A549 (cell line): Measurements from ENCODE around the gene MYBPHL. TPM values are rescaled to one million over a fixed set of nuclear protein-coding genes. Genes with fewer than 3 reads are reported as not detected.

Source experiments
- ATAC-seq, 2 experiments: fragments of 200-7000 bp in 1 of 2; fragments of >200 bp in 1 of 2; cut with Nextera tagmentation in 1 of 2; cut with Tn5 transposase in 1 of 2; 3 replicates each; pipeline versions ENCODE4 v1.8.0 to v1.9.1; 2018 to 2020; ENCODE audit warnings: mild to moderate bottlenecking in 1 of 2, moderate library complexity in 1 of 2
- CTCF ChIA-PET: fragments of 300-600 bp; sonication (Branson Sonifier 250); formaldehyde crosslinking; extraction: SDS; loops from one replicate; lab custom pipeline; 2021; ENCODE audit warnings: antibody characterized with exemption, inconsistent platforms; lab: Yijun Ruan, JAX
- POLR2A ChIA-PET: fragments of 350-600 bp; formaldehyde crosslinking; extraction: SDS; loops from one replicate; lab custom pipeline; 2021; ENCODE audit warnings: antibody characterized with exemption, inconsistent platforms; lab: Yijun Ruan, JAX
- DNase-seq, 2 experiments: peaks; one replicate each; pipeline versions ENCODE4 v3.0.0 to v3.0.0-alpha.2; 2011 to 2016; ENCODE audit warnings: low read depth in 1 of 2, low spot score in 1 of 2
- FAIRE-seq: peaks from 2 replicates; lab custom pipeline; 2011; peaks lifted over from hg19 to GRCh38; lab: Jason Lieb, UNC
- H3K27ac ChIP-seq, 2 experiments: fragments of >200 bp; sonication (Bioruptor Twin); formaldehyde crosslinking; 3 replicates each; pipeline ENCODE4 v1.5.1; 2016 to 2017
- H3K4me1 ChIP-seq: fragments of >200 bp; sonication (Bioruptor Twin); formaldehyde crosslinking; 3 replicates; pipeline ENCODE4 v1.6.1; 2016
- H3K4me2 ChIP-seq: fragments of >200 bp; sonication (Bioruptor Twin); formaldehyde crosslinking; 3 replicates; pipeline ENCODE4 v1.6.1; 2016
- H3K4me3 ChIP-seq: fragments of >200 bp; sonication (Bioruptor Twin); formaldehyde crosslinking; 3 replicates; pipeline ENCODE4 v1.5.1; 2016
- H3K9me3 ChIP-seq: fragments of >200 bp; sonication (Bioruptor Twin); formaldehyde crosslinking; 3 replicates; pipeline ENCODE4 v1.6.1; 2016
- ATOH8 ChIP-seq: fragments of 250-450 bp; sonication (Bioruptor Pico); IDR thresholded peaks from 2 replicates; pipeline ENCODE4 v1.5.0; 2020; ENCODE audit warnings: low read depth, mild to moderate bottlenecking, moderate library complexity
- BCL3 ChIP-seq: fragments of >200 bp; sonication (Bioruptor Twin); formaldehyde crosslinking; IDR thresholded peaks from 3 replicates; pipeline ENCODE4 v1.6.1; 2016
- BHLHE40 ChIP-seq: IDR thresholded peaks from 2 replicates; pipeline ENCODE4 v1.6.1; 2012; ENCODE audit warnings: low read depth, low read length, inconsistent platforms
- CTCF ChIP-seq: fragments of >200 bp; sonication (Bioruptor Twin); formaldehyde crosslinking; IDR thresholded peaks from 3 replicates; pipeline ENCODE4 v1.5.1; 2016
- E2F6 ChIP-seq: IDR thresholded peaks from 2 replicates; pipeline ENCODE4 v1.6.1; 2012; ENCODE audit warnings: low read depth, borderline replicate concordance
- ESRRA ChIP-seq: fragments of 150-350 bp; IDR thresholded peaks from 2 replicates; pipeline ENCODE4 v1.6.1; 2014; ENCODE audit warnings: mild to moderate bottlenecking, low read length, borderline replicate concordance
- FOXS1 ChIP-seq: fragments of 250-450 bp; sonication (Bioruptor Pico); IDR thresholded peaks from 2 replicates; pipeline ENCODE4 v1.5.0; 2020; ENCODE audit warnings: mild to moderate bottlenecking, moderate library complexity
- GATA3 ChIP-seq: IDR thresholded peaks from 2 replicates; pipeline ENCODE4 v1.6.1; 2012; ENCODE audit warnings: borderline replicate concordance
- HEYL ChIP-seq: fragments of 250-450 bp; sonication (Bioruptor Pico); IDR thresholded peaks from 2 replicates; pipeline ENCODE4 v1.8.0; 2021; ENCODE audit warnings: mild to moderate bottlenecking, moderate library complexity
- HOXB13 ChIP-seq: fragments of 250-450 bp; sonication (Bioruptor Pico); IDR thresholded peaks from 2 replicates; pipeline ENCODE4 v1.5.0; 2020; ENCODE audit warnings: low read depth, mild to moderate bottlenecking, moderate library complexity
- HOXB5 ChIP-seq: fragments of 250-450 bp; sonication (Bioruptor Pico); IDR thresholded peaks from 2 replicates; pipeline ENCODE4 v1.5.0; 2020; ENCODE audit warnings: mild to moderate bottlenecking, moderate library complexity
- JUNB ChIP-seq: fragments of >200 bp; sonication (Bioruptor Twin); formaldehyde crosslinking; IDR thresholded peaks from 2 replicates; pipeline ENCODE4 v1.6.1; 2016
- KDM1A ChIP-seq: fragments of 200-600 bp; sonication (generic); IDR thresholded peaks from 2 replicates; pipeline ENCODE4 v1.6.1; 2016; ENCODE audit warnings: low read depth, mild to moderate bottlenecking
- MAFK ChIP-seq: fragments of 450-650 bp; IDR thresholded peaks from 2 replicates; pipeline ENCODE4 v1.6.1; 2014; ENCODE audit not compliant: partially characterized antibody
- MAX ChIP-seq: IDR thresholded peaks from 2 replicates; pipeline ENCODE4 v1.6.1; 2012
- MAZ ChIP-seq: fragments of 150-350 bp; IDR thresholded peaks from 2 replicates; pipeline ENCODE4 v1.6.1; 2014; ENCODE audit warnings: antibody characterized with exemption, low read depth, low read length, borderline replicate concordance
- MYC ChIP-seq: IDR thresholded peaks from 2 replicates; pipeline ENCODE4 v1.6.1; 2012; ENCODE audit warnings: mild to moderate bottlenecking, inconsistent platforms, low read length, improper control_type of control experiment, borderline replicate concordance
- NPAS2 ChIP-seq: fragments of 250-450 bp; sonication (Bioruptor Pico); IDR thresholded peaks from 2 replicates; pipeline ENCODE4 v1.8.0; 2022; ENCODE audit warnings: mild to moderate bottlenecking, moderate library complexity, borderline replicate concordance
- PBX3 ChIP-seq: IDR thresholded peaks from 2 replicates; pipeline ENCODE4 v1.6.1; 2012
- POLR2A ChIP-seq: IDR thresholded peaks from 2 replicates; pipeline ENCODE4 v1.6.1; 2012; ENCODE audit warnings: mild to moderate bottlenecking, low read length
- POLR2AphosphoS2 ChIP-seq: conservative IDR thresholded peaks from 2 replicates; pipeline ENCODE4 v1.6.1; 2012; ENCODE audit warnings: low read length, improper control_type of control experiment, inconsistent platforms
- SMC3 ChIP-seq: fragments of >200 bp; sonication (Bioruptor Twin); formaldehyde crosslinking; IDR thresholded peaks from 3 replicates; pipeline ENCODE4 v1.6.1; 2018; ENCODE audit warnings: inconsistent platforms
- TP53 ChIP-seq: fragments of 250-450 bp; sonication (Bioruptor Pico); IDR thresholded peaks from 2 replicates; pipeline ENCODE4 v1.5.0; 2021; ENCODE audit warnings: mild to moderate bottlenecking, moderate library complexity
- ZFP36 ChIP-seq: fragments of 450-650 bp; IDR thresholded peaks from 2 replicates; pipeline ENCODE4 v1.6.1; 2014; ENCODE audit warnings: borderline replicate concordance; ENCODE audit not compliant: partially characterized antibody
- ZNF302 ChIP-seq: fragments of 250-450 bp; sonication (Bioruptor Pico); IDR thresholded peaks from 2 replicates; pipeline ENCODE4 v1.9.0; 2021; ENCODE audit warnings: inconsistent platforms, mild to moderate bottlenecking, moderate library complexity
- ZSCAN20 ChIP-seq: fragments of 250-450 bp; sonication (Bioruptor Pico); IDR thresholded peaks from 2 replicates; pipeline ENCODE4 v1.8.0; 2022; ENCODE audit warnings: mild to moderate bottlenecking, moderate library complexity
- WGBS: methylation state at CpG from one replicate; pipeline ENCODE4 v1.1.6; 2017; ENCODE audit errors: missing lambda C conversion rate; 5-methylcytosine and 5-hydroxymethylcytosine counted together
- polyA plus RNA-seq, 4 experiments: library from polyadenylated mRNA; depleted of rRNA in 3 of 4; stranded (reverse); fragments of >200 nt; fragmentation: RNase III in 1 of 4; extraction: RNeasy Plus Mini Kit Qiagen cat#74134 plus additional on column Dnase treatment in 1 of 4; gene quantifications; 2 replicates in 3 of 4; 3 replicates in 1 of 4; pipeline ENCODE4 v1.2.3, GENCODE V29; 2011 to 2017

The MYBPHL gene
- polyA plus RNA-seq, 2 of the 4 experiments (the other 2 are of a cell fraction): not detected

GRCh38 chr1:109264379-109264755 lies 42.4 kb downstream of the MYBPHL start:
- ChIA-PET POLR2A (interaction anchor here (0.5 kb wide), 1 partner anchor 21 kb away, joined by 3 read pairs; no protein-coding TSS in a partner anchor), CTCF (interaction anchor here (0.5 to 4.1 kb wide), 34 partner anchors 9 to 268 kb away, joined by 3 to 69 read pairs (median 4); partner anchors contain the start of genes CELSR2, PSRC1, SARS1 and SORT1)
- Histone ChIP-seq H3K4me2 (no peak overlapping the region), H3K4me3 (no peak overlapping the region), H3K27ac (peak overlapping the region in 1 of 2 experiments; percentile 57; a peak in 2 of 6 replicates), H3K4me1 (no peaks in the 10 kb centered on the region; the same call in 2 of the 3 replicates), H3K9me3 (no peaks in the 10 kb centered on the region)
- no CpG with 5 or more reads among the region's 9 CpGs for WGBS
- no peak for DNase-seq
- no peak for FAIRE-seq
- ATAC-seq: no peak
- TF ChIP-seq BCL3: no peak
- TF ChIP-seq NPAS2: no peak
- TF ChIP-seq ATOH8 (CRISPR knock-in tag): no peak
- no peak for TF ChIP-seq TP53
- no peak for TF ChIP-seq BHLHE40
- no peak for TF ChIP-seq KDM1A
- no peak for TF ChIP-seq JUNB
- TF ChIP-seq ZSCAN20 (CRISPR knock-in tag): no peak
- no peak for TF ChIP-seq HEYL (CRISPR knock-in tag)
- TF ChIP-seq POLR2A: no peak
- TF ChIP-seq GATA3: no peak
- TF ChIP-seq E2F6: no peak
- no peak for TF ChIP-seq HOXB13 (CRISPR knock-in tag)
- no peak for TF ChIP-seq MYC
- no peak for TF ChIP-seq FOXS1 (CRISPR knock-in tag)
- no peak for TF ChIP-seq ZNF302 (CRISPR knock-in tag)
- TF ChIP-seq ZFP36: no peak
- no peak for TF ChIP-seq POLR2AphosphoS2
- no peak for TF ChIP-seq CTCF

- ATAC-seq: peak; percentile 92 to 99
- ChIA-PET CTCF (interaction anchor here (0.6 to 4.1 kb wide), 34 partner anchors 9 to 269 kb away, joined by 3 to 69 read pairs (median 4); partner anchors contain the start of genes CELSR2, PSRC1, SARS1 and SORT1), POLR2A (interaction anchor here (0.5 kb wide), 1 partner anchor 21 kb away, joined by 3 read pairs; no protein-coding TSS in a partner anchor)
- peak overlapping the region in 1 of 2 experiments; percentile 57; a peak in 2 of 6 replicates for H3K27ac ChIP-seq
- no peak overlapping the region for H3K4me3 ChIP-seq
- no peak overlapping the region for H3K4me2 ChIP-seq
- no peaks in the 10 kb centered on the region for H3K9me3 ChIP-seq
- peak; percentile 85 to 95 for DNase-seq
- 15% methylated on average over 10 of the region's 29 CpGs for WGBS
- H3K4me1 ChIP-seq: no peaks in the 10 kb centered on the region; the same call in 2 of the 3 replicates
- no peak for FAIRE-seq
- TF ChIP-seq ATOH8 (CRISPR knock-in tag) (peak; percentile 43; the same call in 1 of the 2 replicates), PBX3 (no peak), MAX (peak; percentile 96), MAZ (no peak), MAFK (no peak), E2F6 (peak; percentile 73; the same call in 1 of the 2 replicates), CTCF (peak; percentile 89), SMC3 (peak; percentile 96), MYC (peak; percentile 91; the same call in 1 of the 2 replicates), HOXB5 (no peak), ESRRA (no peak)
Measured at GRCh38 chr1:109263597-109264378, 43.0 kb downstream of the MYBPHL start.
